Measurements from ENCODE around the gene RTF2.

DNA sequence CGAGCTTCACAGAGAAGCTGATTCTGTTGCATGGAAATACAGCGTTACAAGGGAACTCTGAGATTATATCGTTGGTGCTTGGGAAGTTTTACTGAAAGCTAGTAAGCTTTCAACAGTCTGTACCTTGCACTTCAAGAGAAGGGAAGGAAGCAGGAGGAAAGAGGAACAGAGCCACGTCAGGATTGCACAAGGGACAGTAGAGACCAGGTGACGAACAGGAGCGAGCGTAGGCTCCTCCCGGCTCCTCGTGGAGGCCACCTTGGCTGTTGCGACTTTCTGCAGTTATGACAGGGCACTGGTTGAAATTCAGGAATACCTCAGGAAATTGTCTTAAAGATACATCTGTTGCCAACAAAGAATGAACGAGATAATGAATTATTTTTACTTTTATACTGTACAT is 18.8 kb downstream of the RTF2 start:
- TF ChIP-seq, protein P1, sequence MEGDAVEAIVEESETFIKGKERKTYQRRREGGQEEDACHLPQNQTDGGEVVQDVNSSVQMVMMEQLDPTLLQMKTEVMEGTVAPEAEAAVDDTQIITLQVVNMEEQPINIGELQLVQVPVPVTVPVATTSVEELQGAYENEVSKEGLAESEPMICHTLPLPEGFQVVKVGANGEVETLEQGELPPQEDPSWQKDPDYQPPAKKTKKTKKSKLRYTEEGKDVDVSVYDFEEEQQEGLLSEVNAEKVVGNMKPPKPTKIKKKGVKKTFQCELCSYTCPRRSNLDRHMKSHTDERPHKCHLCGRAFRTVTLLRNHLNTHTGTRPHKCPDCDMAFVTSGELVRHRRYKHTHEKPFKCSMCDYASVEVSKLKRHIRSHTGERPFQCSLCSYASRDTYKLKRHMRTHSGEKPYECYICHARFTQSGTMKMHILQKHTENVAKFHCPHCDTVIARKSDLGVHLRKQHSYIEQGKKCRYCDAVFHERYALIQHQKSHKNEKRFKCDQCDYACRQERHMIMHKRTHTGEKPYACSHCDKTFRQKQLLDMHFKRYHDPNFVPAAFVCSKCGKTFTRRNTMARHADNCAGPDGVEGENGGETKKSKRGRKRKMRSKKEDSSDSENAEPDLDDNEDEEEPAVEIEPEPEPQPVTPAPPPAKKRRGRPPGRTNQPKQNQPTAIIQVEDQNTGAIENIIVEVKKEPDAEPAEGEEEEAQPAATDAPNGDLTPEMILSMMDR (IDR thresholded peaks at IDR 0.05; ENCODE audit: insufficient read depth, low read depth, low read length): no peak
- no peak for TF ChIP-seq EZH2 (IDR thresholded peaks at IDR 0.05; ENCODE audit: insufficient read depth, low read length)
